HG03103 (cell line): ENCODE data around the gene ACOD1.
"Not testable (repeated sequence)": the region's sequence is repeated elsewhere in the genome, so short reads cannot be mapped to it uniquely, and the experiment has no call there.

Experiments used
- ATAC-seq: cut with Tn5 transposase; IDR thresholded peaks from one replicate; pipeline ENCODE4 v1.9.1; 2021; ENCODE audit warnings: low read depth; ENCODE audit not compliant: unreplicated experiment

The ACOD1 gene

DNA sequence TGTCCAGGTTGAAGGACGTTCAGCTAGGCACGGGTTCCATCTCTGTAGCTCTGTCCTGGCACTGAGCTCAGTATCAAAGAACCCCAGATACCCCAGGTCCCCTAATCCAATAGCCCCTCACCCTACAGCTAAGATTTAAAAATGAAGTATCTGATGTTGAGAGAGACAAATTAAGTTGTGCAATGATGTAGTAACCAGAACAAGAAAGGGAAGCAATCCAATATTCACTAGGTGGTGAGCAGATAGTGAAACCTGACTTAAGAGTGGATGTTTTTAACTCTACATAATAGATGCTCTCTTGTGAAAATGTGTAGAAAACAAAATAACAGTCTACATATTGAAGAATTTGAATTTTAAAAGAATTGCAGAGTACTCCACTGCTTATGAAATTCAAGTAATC, 1.8 kb downstream of the ACOD1 start:
- no peak for ATAC-seq

DNA sequence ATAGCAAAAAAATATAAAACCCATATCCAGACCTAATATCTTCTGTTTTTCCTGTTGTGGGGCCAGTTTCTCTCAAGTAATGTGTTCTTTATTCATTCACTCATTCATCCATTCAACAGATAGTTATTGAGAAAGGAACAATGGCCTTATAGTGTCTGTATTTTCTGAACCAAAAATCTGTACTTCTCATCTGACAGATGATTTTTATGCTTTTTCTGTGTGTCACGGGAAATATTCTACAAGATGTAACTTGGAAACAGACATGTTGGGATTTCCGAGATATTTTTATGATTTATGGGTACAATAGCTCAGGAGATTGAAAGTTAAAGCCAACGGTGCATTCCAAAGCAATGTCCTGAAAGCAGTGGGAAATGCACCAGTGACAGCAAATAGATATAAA, 5.7 kb downstream of the ACOD1 start:
- no peak for ATAC-seq

DNA sequence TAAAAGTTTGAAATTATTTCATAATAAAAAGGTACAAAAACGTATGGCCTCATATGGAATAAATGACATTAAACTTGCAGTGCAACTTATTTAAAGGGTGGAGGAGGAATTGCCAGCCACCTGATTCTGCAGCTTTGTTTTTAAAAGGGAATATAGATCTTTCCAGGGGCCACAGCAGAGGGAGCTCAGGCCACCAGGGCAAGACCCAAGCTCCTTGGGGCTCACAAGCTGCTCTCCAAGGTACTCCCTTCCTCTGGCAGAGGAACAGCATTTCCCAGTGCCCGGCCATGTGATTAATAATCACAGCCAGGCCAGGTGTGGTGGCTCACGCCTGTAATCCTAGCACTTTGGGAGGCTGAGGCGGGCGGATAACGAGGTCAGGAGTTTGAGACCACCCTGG, 6.2 kb downstream of the ACOD1 start:
- ATAC-seq, result no peak

DNA sequence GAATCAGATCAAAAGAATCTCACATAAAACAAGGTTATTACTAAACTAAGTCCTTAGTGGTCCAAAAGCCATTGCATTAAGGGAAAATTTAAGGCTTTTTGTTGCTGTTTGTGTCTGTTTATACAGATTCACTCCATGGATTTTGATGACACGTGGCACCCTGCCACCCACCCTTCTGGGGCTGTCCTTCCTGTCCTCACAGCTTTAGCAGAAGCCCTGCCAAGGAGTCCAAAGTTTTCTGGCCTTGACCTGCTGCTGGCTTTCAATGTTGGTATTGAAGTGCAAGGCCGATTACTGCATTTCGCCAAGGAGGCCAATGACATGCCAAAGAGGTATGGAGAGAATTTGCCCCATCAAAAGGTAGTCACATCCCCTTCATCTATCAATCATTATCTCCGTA, 6.9 kb downstream of the ACOD1 start:
- ATAC-seq, result no peak

GRCh38 chr13:76955661-76956060, 7.3 kb downstream of the ACOD1 start:
- no peak for ATAC-seq

DNA sequence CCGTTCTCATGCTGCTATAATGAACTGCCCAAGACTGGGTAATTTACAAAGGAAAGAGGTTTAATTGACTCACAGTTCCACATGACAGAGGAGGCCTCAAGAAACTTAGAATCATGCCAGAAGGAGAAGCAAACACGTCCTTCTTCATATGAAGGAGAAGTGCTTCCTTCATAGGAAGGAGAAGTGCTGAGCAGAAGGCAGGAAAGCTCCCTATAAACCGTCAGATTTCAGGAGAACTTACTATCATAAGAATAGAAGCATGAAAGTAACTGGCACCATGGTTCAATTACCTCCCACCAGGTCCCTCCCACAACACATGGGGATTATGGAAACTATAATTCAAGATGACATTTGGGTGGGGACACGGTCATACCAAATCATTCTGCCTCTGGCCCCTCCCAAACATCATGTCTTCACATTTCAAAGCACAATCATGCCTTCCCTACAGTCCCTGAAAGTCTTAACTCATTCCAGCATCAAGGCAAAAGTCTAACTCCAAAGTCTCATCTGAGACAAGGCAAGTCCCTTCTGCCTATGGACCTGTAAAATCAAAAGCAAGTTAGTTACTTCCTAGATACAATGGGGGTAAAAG, 10.6 kb downstream of the ACOD1 start:
- no peak for ATAC-seq

DNA sequence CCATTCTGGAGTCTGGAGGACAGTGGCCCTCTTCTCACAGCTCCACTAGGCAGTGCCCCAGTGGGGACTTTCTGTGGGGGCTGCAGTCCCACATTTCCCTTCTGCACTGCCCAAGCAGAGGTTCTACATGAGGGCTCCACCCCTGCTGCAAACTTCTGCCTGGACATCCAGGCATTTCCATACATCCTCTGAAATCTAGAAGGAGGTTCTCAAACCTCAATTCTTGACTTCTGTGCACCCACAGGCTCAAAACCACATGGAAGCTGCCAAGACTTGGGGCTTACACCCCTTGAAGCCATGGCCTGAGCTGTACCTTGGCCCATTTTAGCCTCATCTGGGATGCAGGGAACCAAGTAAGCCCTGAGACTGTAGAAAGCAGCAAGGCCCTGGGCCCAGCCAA, 11.4 kb downstream of the ACOD1 start:
- not testable (repeated sequence) for ATAC-seq

DNA sequence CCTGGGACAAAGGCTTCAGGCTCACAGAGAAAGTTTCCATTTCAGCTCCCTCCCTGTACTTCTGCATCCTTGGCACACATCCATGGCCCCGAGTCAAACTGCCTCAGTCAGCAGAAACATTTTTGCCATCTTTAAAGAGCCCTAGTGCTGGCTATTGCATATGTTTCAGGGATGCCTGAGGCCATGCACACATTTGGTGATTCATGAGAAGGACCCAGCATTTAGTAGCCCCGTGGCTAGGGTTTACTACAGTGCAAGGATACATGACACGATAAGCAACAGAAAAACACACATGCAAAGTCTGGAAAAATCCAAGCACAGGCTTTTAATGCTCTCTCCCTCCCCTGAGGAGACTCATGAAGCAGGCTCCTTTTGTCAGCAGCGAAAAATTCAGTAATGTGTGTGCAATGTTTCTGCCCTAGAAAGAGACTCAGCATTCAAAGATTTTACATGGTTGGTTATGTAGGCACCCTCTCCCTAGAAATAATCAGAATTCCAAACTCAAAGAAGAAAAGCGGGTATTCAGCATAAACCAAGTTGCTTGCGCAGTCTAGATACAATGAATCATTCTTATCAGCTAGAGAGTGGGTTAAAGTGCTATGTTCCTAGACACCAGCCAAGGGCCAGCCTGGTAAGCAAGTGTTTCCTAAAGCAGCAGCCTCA, 17.6 kb downstream of the ACOD1 start:
- no peak for ATAC-seq

- ATAC-seq, result no peak
Measured at GRCh38 chr13:76967031-76967430, 18.7 kb downstream of the ACOD1 start.

- ATAC-seq, result no peak
Measured at GRCh38 chr13:76968041-76968440, 19.7 kb downstream of the ACOD1 start.

GRCh38 chr13:76969488-76970365, 21.4 kb downstream of the ACOD1 start:
- ATAC-seq, result no peak

- ATAC-seq, result peak; percentile 69
Measured at GRCh38 chr13:76971215-76971614, 22.9 kb downstream of the ACOD1 start.

- ATAC-seq, result no peak
Measured at GRCh38 chr13:76971851-76972829, 23.8 kb downstream of the ACOD1 start.

DNA sequence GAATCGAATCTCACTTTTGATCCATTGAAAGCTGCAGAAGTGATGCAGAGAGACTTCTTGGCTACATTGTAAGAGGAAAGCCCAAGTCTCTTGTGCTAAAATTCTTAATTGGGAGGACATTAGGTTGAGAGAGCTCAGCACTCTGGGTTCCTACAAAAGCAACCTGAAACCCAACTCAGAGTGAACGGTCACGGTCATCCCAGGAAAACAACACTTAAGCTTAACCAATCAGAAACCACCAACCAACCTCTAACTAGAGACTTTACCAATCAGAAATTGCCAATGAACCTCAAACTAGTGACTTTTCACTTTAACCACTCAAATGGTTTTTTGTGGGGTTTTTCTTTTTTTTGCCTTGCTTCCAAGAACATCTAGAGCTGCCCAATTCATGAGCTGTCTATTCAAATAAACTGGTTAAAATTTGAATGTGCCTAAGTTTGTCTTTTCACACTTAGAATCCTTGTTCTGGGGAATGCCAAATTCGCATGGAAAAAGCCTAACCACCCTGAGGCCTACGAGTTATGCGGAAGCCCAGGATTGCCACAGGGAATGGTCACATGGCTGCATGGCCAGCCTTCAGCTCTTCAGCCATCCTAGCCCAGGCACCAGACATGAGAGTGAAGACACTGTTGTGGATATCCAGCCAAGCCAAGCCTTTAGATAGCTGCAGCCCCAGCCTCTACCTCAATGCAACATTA, 25.8 kb downstream of the ACOD1 start:
- no peak for ATAC-seq

GRCh38 chr13:76974618-76974975, 26.3 kb downstream of the ACOD1 start:
- ATAC-seq, result no peak

DNA sequence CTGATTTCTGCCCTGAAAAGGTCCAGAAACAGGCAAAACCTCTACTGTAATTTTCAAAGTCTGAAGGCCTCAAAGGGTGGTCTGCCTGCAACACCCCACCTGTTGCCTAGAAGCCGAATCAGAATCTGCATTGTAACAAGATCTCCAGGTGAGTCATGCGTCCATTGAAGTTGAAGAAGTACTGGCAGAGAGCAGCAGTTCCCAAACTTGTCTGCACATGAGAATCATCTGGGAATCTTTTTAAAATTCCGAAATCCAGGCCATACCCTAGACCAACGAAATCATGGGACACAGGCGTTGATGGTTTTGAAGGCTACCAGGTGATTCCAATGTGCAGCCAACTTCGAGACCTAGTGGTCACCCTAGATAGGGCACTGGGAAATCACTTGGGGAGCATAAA, 27.6 kb downstream of the ACOD1 start:
- ATAC-seq, result no peak

GRCh38 chr13:76976490-76976889, 28.2 kb downstream of the ACOD1 start:
- no peak for ATAC-seq

DNA sequence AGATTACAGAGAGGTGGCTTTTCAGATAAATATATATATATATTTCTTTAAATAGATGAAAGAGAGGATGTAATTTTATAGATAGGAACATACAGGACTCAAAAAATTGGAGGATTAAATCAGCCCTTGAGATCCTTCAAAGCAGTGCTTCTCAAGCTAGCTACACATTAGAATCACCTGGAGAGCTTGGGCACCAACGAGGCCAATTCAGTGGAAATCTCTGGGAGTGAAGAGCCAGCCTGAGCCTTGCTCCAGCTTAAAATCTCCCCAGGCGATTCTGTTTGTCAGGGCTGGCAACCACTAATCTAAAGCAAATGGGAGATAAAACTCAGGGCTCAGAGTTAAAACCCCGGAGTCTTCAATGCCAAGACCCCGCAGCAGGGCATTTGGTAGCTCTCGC, 28.6 kb downstream of the ACOD1 start:
- ATAC-seq, result no peak

GRCh38 chr13:76980075-76980718, 31.9 kb downstream of the ACOD1 start:
- ATAC-seq, result peak; percentile 100

DNA sequence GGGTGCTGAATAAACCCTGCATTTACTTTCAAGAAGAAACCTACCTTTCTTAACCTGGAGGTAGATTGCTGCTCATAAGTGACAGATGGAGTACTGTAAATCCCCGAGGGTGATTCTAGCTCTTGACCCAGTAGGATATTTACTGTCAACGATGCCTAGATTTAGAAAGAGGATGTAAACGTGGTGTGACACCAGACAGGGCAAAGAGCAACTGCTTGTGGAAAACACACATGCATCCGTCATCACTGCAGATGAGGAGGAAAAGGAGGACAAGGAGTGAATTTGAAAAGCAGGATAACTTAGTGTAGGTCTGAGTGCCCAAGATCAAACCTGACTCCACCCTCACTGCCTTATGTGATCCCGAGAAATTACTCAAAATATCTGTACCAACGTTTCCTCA, 33.8 kb downstream of the ACOD1 start:
- no peak for ATAC-seq
